Lower leg skin (tissue), 4 donors: ENCODE data around the gene HMGCL. TPM values are rescaled to one million over a fixed set of nuclear protein-coding genes. Genes with fewer than 3 reads are reported as not detected.

Experiments used
- DNase-seq, 2 donors: peaks; one replicate each; pipeline ENCODE4 v3.0.0-alpha.2; 2019; ENCODE audit warnings: low spot score in 2 of 2
- H3K4me3 ChIP-seq: fragments of 200-600 bp; sonication (generic); 2 replicates; pipeline ENCODE4 v1.5.1; 2017; ENCODE audit warnings: mild to moderate bottlenecking, low read depth; ENCODE audit not compliant: poor library complexity, severe bottlenecking
- CTCF ChIP-seq, 3 donors: fragments of 450-650 bp; IDR thresholded peaks; one replicate each; pipeline ENCODE4 v1.5.1; 2016; ENCODE audit warnings: antibody characterized with exemption in 3 of 3, mild to moderate bottlenecking in 3 of 3, moderate library complexity in 2 of 3
- POLR2A ChIP-seq, 2 donors: fragments of 450-650 bp; IDR thresholded peaks; one replicate each; pipeline ENCODE4 v1.6.1; 2016 to 2017; ENCODE audit warnings: antibody characterized with exemption in 2 of 2, mild to moderate bottlenecking in 1 of 2, moderate library complexity in 1 of 2
- whole genome bisulfite sequencing, 2 donors: methylation state at CpG; one replicate each; pipeline ENCODE4 v1.1.5; 2018; 5-methylcytosine and 5-hydroxymethylcytosine counted together
- intact Hi-C: fragments of 100-400 bp; cut with DNase I; formaldehyde crosslinking; loops from one replicate; pipeline ENCODE4 v1.15.0; 2023; ENCODE audit warnings: low total_unique reads
- total RNA-seq, 4 donors: library from RNA; depleted of rRNA; stranded (reverse); fragments of >200 nt; gene quantifications; one replicate each; pipeline ENCODE4 v1.1.0, GENCODE V29; 2016

The HMGCL gene
- total RNA-seq, 4 donors from 2014 or later: 30.9 to 44.9 (median 36.0) TPM

GRCh38 chr1:23776217-23776616 lies 49.0 kb downstream of the HMGCL start:
- 83 to 96% methylated on average over 2 of the region's 2 CpGs for WGBS, 2 donors
- TF ChIP-seq POLR2A (IDR thresholded peaks at IDR 0.05) (no peak), CTCF (IDR thresholded peaks at IDR 0.05) (no peak)
- H3K4me3 ChIP-seq: no peak overlapping the region
- intact Hi-C loops: no loop called here
- DNase-seq: no peak

GRCh38 chr1:23774174-23774880 lies 50.9 kb downstream of the HMGCL start:
- intact Hi-C loops: no loop called here
- H3K4me3 ChIP-seq: no peak overlapping the region
- WGBS, 2 donors: 82% methylated on average over 6 of the region's 6 CpGs
- DNase-seq: peak in 1 of 2 donors; percentile 53
- no peak for TF ChIP-seq POLR2A (IDR thresholded peaks at IDR 0.05)
- TF ChIP-seq CTCF (IDR thresholded peaks at IDR 0.05): no peak

- intact Hi-C loops: no loop called here
- 87 to 91% methylated on average over 10 of the region's 10 CpGs for WGBS, 2 donors
- TF ChIP-seq CTCF (IDR thresholded peaks at IDR 0.05) (no peak), POLR2A (IDR thresholded peaks at IDR 0.05) (no peak)
- DNase-seq: peak in 1 of 2 donors; percentile 68
- H3K4me3 ChIP-seq: no peak overlapping the region
Measured at GRCh38 chr1:23772854-23773242, 52.4 kb downstream of the HMGCL start.

GRCh38 chr1:23772049-23772853 lies 53.0 kb downstream of the HMGCL start:
- intact Hi-C loops: no loop called here
- DNase-seq: peak; percentile 84 to 97
- 13 to 16% methylated on average over 14 of the region's 14 CpGs for WGBS, 2 donors
- TF ChIP-seq CTCF (IDR thresholded peaks at IDR 0.05) (peak in 1 of 3 donors; percentile 49), POLR2A (IDR thresholded peaks at IDR 0.05) (no peak)
- H3K4me3 ChIP-seq: no peak overlapping the region

- intact Hi-C loops: no loop called here
Measured at GRCh38 chr1:23768733-23769132, 56.5 kb downstream of the HMGCL start.

More at GRCh38 chr1:23768733-23769132, 56.5 kb downstream of the HMGCL start:
- WGBS, 2 donors: 90 to 95% methylated on average over 5 of the region's 5 CpGs
- TF ChIP-seq CTCF (IDR thresholded peaks at IDR 0.05) (no peak), POLR2A (IDR thresholded peaks at IDR 0.05) (no peak)
- DNase-seq: no peak
- H3K4me3 ChIP-seq: no peak overlapping the region
